Neural cell (in vitro differentiated cells): ENCODE measurements around the gene TBCK. TPM values are rescaled to one million over a fixed set of nuclear protein-coding genes. Genes with fewer than 3 reads are reported as not detected.

Experiments used
- H2AFZ ChIP-seq: fragments of 200-600, 300-800 bp; sonication (generic), shearing (Covaris generic); 2 replicates; pipeline ENCODE4 v1.6.0; 2014; ENCODE audit warnings: low read depth, mild to moderate bottlenecking, antibody characterized with exemption, low read length, moderate library complexity
- H3F3A ChIP-seq: fragments of 200-600 bp; shearing (Covaris generic); 2 replicates; pipeline ENCODE4 v1.6.1; 2016; ENCODE audit warnings: mild to moderate bottlenecking, moderate library complexity, mixed read lengths, antibody characterized with exemption, low read length; ENCODE audit not compliant: insufficient read depth, poor library complexity, severe bottlenecking
- H3K27ac ChIP-seq: fragments of 200-600, 300-800 bp; sonication (generic), shearing (Covaris generic); 2 replicates; pipeline ENCODE4 v1.5.1; 2014; ENCODE audit warnings: mild to moderate bottlenecking, low read length, moderate library complexity
- H3K27me3 ChIP-seq: fragments of 300-800, 200-600 bp; sonication (generic), shearing (Covaris generic); 2 replicates; pipeline ENCODE4 v1.6.0; 2014; ENCODE audit warnings: mild to moderate bottlenecking, low read depth, low read length, moderate library complexity; ENCODE audit not compliant: insufficient read depth
- H3K36me3 ChIP-seq: fragments of 300-800, 200-600 bp; sonication (generic), shearing (Covaris generic); 2 replicates; pipeline ENCODE4 v1.5.1; 2014; ENCODE audit warnings: mild to moderate bottlenecking, antibody characterized with exemption, low read length, moderate library complexity; ENCODE audit not compliant: insufficient read depth
- H3K4me2 ChIP-seq: fragments of 300-800, 200-600 bp; sonication (generic), shearing (Covaris generic); 2 replicates; pipeline ENCODE4 v1.6.0; 2014; ENCODE audit warnings: mild to moderate bottlenecking, low read length
- H3K4me3 ChIP-seq: fragments of 300-800, 200-600 bp; sonication (generic), shearing (Covaris generic); 2 replicates; pipeline ENCODE4 v1.5.1; 2014; ENCODE audit warnings: mild to moderate bottlenecking, low read length, moderate library complexity
- H3K79me2 ChIP-seq: fragments of 200-600 bp; shearing (Covaris generic); replicated peaks from 2 replicates; pipeline ENCODE4 v1.6.0; 2014; ENCODE audit warnings: mild to moderate bottlenecking, low read length, moderate library complexity; ENCODE audit not compliant: insufficient read depth
- H3K9ac ChIP-seq: fragments of 300-800, 200-600 bp; sonication (generic), shearing (Covaris generic); 2 replicates; pipeline ENCODE4 v1.6.1; 2016; ENCODE audit warnings: mild to moderate bottlenecking, low read length, mixed read lengths
- H3K9me2 ChIP-seq: fragments of 200-600 bp; shearing (Covaris generic); 2 replicates; pipeline ENCODE4 v1.6.1; 2016; ENCODE audit warnings: mild to moderate bottlenecking, low read length, mixed read lengths; ENCODE audit not compliant: insufficient read depth
- H3K9me3 ChIP-seq: fragments of 200-600, 300-800 bp; sonication (generic), shearing (Covaris generic); 2 replicates; pipeline ENCODE4 v1.6.1; 2016; ENCODE audit warnings: mild to moderate bottlenecking, mixed run types, low read length, moderate library complexity, mixed read lengths
- H4K20me1 ChIP-seq: fragments of 200-600 bp; shearing (Covaris generic); 2 replicates; pipeline ENCODE4 v1.6.1; 2016; ENCODE audit warnings: mild to moderate bottlenecking, mixed run types; ENCODE audit not compliant: insufficient read depth
- EP300 ChIP-seq: fragments of 450-650 bp; conservative IDR thresholded peaks from 2 replicates; pipeline ENCODE4 v1.6.1; 2014; ENCODE audit warnings: antibody characterized with exemption, mild to moderate bottlenecking, moderate library complexity; ENCODE audit not compliant: poor library complexity, severe bottlenecking
- EZH2 ChIP-seq: fragments of 200-600, 300-800 bp; shearing (Covaris generic), sonication (generic); IDR thresholded peaks from 2 replicates; pipeline ENCODE4 v1.6.1; 2014; ENCODE audit warnings: antibody characterized with exemption, low read length, borderline replicate concordance, mild to moderate bottlenecking; ENCODE audit not compliant: insufficient read depth, poor library complexity, severe bottlenecking
- MXI1 ChIP-seq: fragments of 450-650 bp; conservative IDR thresholded peaks from 2 replicates; pipeline ENCODE4 v1.6.1; 2014; ENCODE audit warnings: antibody characterized with exemption, mild to moderate bottlenecking; ENCODE audit not compliant: poor library complexity, severe bottlenecking
- POLR2AphosphoS5 ChIP-seq: IDR thresholded peaks from 2 replicates; pipeline ENCODE4 v1.6.1; 2012
- RAD21 ChIP-seq: fragments of 450-650 bp; conservative IDR thresholded peaks from 2 replicates; pipeline ENCODE4 v1.6.1; 2014; ENCODE audit warnings: antibody characterized with exemption, mild to moderate bottlenecking, moderate library complexity
- REST ChIP-seq: IDR thresholded peaks from 2 replicates; pipeline ENCODE4 v1.6.1; 2012; ENCODE audit warnings: borderline replicate concordance
- SMC3 ChIP-seq: fragments of 450-650 bp; conservative IDR thresholded peaks from 2 replicates; pipeline ENCODE4 v1.6.1; 2014; ENCODE audit warnings: antibody characterized with exemption, mild to moderate bottlenecking, moderate library complexity; ENCODE audit not compliant: poor library complexity
- TAF1 ChIP-seq: IDR thresholded peaks from 2 replicates; pipeline ENCODE4 v1.6.1; 2012; ENCODE audit warnings: low read depth
- polyA plus RNA-seq: library from polyadenylated mRNA; depleted of rRNA; stranded (reverse); fragments of >200 nt; gene quantifications from 2 replicates; pipeline ENCODE4 v1.2.3, GENCODE V29; 2014
- TF ChIP-seq, protein P1 (sequence below): fragments of 450-650 bp; IDR thresholded peaks from 2 replicates; pipeline ENCODE4 v1.5.1; 2014; ENCODE audit warnings: antibody characterized with exemption, mild to moderate bottlenecking, moderate library complexity; ENCODE audit not compliant: poor library complexity, severe bottlenecking

TBCK gene
- polyA plus RNA-seq, 1 donor from 2014 or later: 55.0 TPM

DNA sequence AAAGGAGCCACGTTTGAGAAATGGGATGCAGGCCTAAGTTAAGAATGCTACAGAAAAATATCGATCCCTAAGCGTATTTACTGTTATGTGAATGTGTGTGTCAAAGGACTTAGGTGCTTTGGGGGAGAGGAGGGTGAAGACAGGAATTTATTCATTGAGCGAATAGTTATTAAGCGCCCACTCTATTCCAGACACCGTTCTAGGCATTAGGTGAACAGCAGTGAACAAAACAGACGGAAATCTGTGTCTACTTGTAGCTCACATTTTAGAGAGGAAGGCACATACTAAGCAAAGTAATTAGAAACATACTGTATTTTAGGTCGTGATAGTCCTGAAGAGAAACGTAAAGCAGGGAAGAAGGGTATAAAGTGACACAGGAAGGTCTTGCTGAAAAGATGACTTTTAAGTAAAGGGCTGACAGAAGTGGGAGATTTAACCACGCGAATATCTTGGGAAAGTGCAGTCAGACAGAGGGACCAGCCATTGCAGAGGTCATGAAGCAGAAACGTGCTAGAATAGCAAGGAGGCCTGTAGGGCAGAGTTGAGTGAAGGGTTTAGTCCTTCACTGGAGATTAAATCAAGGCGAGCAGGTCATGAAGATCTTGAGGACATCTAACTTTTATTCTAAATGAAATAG is 882 bp upstream of the TBCK start:
- H3K4me3 ChIP-seq: peak overlapping the region; percentile 74

GRCh38 chr4:106315476-106315967 is 487 bp downstream of the TBCK start:
- H3K27me3 ChIP-seq: no peaks in the 10 kb centered on the region
- peaks cover 75% of the 10 kb centered on the region for H3K79me2 ChIP-seq
- peak overlapping the region; percentile 74 for H3K4me3 ChIP-seq
- H3K9ac ChIP-seq: peak overlapping the region; percentile 98
- H3K36me3 ChIP-seq: no peaks in the 10 kb centered on the region
- H3K9me3 ChIP-seq: no peaks in the 10 kb centered on the region
- peak overlapping the region; percentile 99 for H3K27ac ChIP-seq
- H4K20me1 ChIP-seq: no peaks in the 10 kb centered on the region
- peaks cover 6% of the 10 kb centered on the region for H3F3A ChIP-seq
- peak overlapping the region; percentile 91 for H3K4me2 ChIP-seq
- peak overlapping the region; percentile 98 for H2AFZ ChIP-seq
- no peaks in the 10 kb centered on the region for H3K9me2 ChIP-seq
- TF ChIP-seq REST (no peak), SMC3 (no peak), POLR2AphosphoS5 (no peak), EZH2 (no peak), RAD21 (no peak), EP300 (no peak), TAF1 (no peak), MXI1 (no peak)
- TF ChIP-seq, protein P1, sequence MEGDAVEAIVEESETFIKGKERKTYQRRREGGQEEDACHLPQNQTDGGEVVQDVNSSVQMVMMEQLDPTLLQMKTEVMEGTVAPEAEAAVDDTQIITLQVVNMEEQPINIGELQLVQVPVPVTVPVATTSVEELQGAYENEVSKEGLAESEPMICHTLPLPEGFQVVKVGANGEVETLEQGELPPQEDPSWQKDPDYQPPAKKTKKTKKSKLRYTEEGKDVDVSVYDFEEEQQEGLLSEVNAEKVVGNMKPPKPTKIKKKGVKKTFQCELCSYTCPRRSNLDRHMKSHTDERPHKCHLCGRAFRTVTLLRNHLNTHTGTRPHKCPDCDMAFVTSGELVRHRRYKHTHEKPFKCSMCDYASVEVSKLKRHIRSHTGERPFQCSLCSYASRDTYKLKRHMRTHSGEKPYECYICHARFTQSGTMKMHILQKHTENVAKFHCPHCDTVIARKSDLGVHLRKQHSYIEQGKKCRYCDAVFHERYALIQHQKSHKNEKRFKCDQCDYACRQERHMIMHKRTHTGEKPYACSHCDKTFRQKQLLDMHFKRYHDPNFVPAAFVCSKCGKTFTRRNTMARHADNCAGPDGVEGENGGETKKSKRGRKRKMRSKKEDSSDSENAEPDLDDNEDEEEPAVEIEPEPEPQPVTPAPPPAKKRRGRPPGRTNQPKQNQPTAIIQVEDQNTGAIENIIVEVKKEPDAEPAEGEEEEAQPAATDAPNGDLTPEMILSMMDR: no peak

More for the DNA sequence above, 882 bp upstream of the TBCK start:
- peak overlapping the region; percentile 98 for H2AFZ ChIP-seq
- H3K79me2 ChIP-seq: peaks cover 69% of the 10 kb centered on the region
- no peaks in the 10 kb centered on the region for H3K9me3 ChIP-seq
- H3K9me2 ChIP-seq: no peaks in the 10 kb centered on the region
- no peaks in the 10 kb centered on the region for H4K20me1 ChIP-seq
- H3K27me3 ChIP-seq: no peaks in the 10 kb centered on the region
- no peaks in the 10 kb centered on the region for H3K36me3 ChIP-seq
- TF ChIP-seq MXI1: no peak
- TF ChIP-seq REST: no peak
- no peak for TF ChIP-seq RAD21
- TF ChIP-seq POLR2AphosphoS5: no peak
- TF ChIP-seq TAF1: no peak
- H3K4me2 ChIP-seq: peak overlapping the region; percentile 98
- peak overlapping the region; percentile 98 for H3K9ac ChIP-seq
- peak overlapping the region; percentile 99 for H3K27ac ChIP-seq
- peaks cover 6% of the 10 kb centered on the region for H3F3A ChIP-seq
